Kidney (tissue), 14 donors: Measurements from ENCODE around the gene MAPKAP1. TPM values are rescaled to one million over a fixed set of nuclear protein-coding genes. Genes with fewer than 3 reads are reported as not detected.

Experiments used
- DNase-seq, 5 donors: peaks; one replicate each; pipeline ENCODE4 v3.0.0-alpha.2; 2013 to 2020
- FAIRE-seq: peaks from 2 replicates; lab custom pipeline; 2012; peaks lifted over from hg19 to GRCh38; lab: Jason Lieb, UNC
- H3K27ac ChIP-seq, 2 donors: one replicate each; pipeline ENCODE4 v1.7.0; 2013; ENCODE audit warnings: low read depth in 2 of 2, low read length in 2 of 2, inconsistent platforms in 1 of 2
- H3K27me3 ChIP-seq: one replicate; pipeline ENCODE4 v1.7.1; 2013; ENCODE audit warnings: low read length, inconsistent platforms; ENCODE audit not compliant: control insufficient read depth, insufficient read depth
- H3K36me3 ChIP-seq, 3 donors: one replicate each; pipeline versions ENCODE4 v1.7.0 to v1.7.1; 2013; ENCODE audit warnings: low read length in 3 of 3, control low read depth in 1 of 3, inconsistent platforms in 1 of 3; ENCODE audit not compliant: insufficient read depth in 3 of 3, control insufficient read depth in 2 of 3
- H3K4me1 ChIP-seq, 3 donors: one replicate each; pipeline versions ENCODE4 v1.7.0 to v1.7.1; 2013; ENCODE audit warnings: low read length in 3 of 3, inconsistent platforms in 1 of 3, low read depth in 1 of 3; ENCODE audit not compliant: control insufficient read depth in 2 of 3, insufficient read depth in 2 of 3
- H3K4me3 ChIP-seq, 3 donors: one replicate each; pipeline versions ENCODE4 v1.7.0 to v1.8.1; 2013; ENCODE audit warnings: low read length in 3 of 3, control low read depth in 1 of 3, inconsistent platforms in 1 of 3
- H3K9ac ChIP-seq, 3 donors: one replicate each; pipeline versions ENCODE4 v1.7.0 to v1.7.1; 2013; ENCODE audit warnings: low read length in 3 of 3, control low read depth in 1 of 3, inconsistent platforms in 1 of 3
- H3K9me3 ChIP-seq, 3 donors: one replicate each; pipeline versions ENCODE4 v1.7.0 to v1.7.1; 2013; ENCODE audit warnings: low read length in 3 of 3, control low read depth in 1 of 3, inconsistent platforms in 1 of 3; ENCODE audit not compliant: control insufficient read depth in 2 of 3, insufficient read depth in 1 of 3
- CTCF ChIP-seq: IDR thresholded peaks from 3 replicates; pipeline ENCODE4 v1.5.1; 2012; ENCODE audit warnings: mild to moderate bottlenecking, moderate library complexity, borderline replicate concordance; ENCODE audit not compliant: insufficient read depth; ENCODE audit errors: extremely low read depth
- intact Hi-C: fragments of 100-400 bp; cut with DNase I; formaldehyde crosslinking; loops from one replicate; pipeline ENCODE4 v1.11.1; 2022
- polyA plus RNA-seq: library from polyadenylated mRNA; stranded (reverse); fragments of 350-450 nt; fragmentation: Illumina TruSeq; extraction: RNeasy Lipid Tissue Mini Kit (QIAGEN cat#74804); gene quantifications from one replicate; pipeline ENCODE4 v1.2.3, GENCODE V29; 2014; ENCODE audit warnings: low read depth, low replicate concordance; ENCODE audit not compliant: insufficient read depth
- total RNA-seq: library from RNA; stranded (reverse); fragmentation: NEBNext Ultra II Directional; extraction: Animal tissue kit (Norgen Biotek cat#: 25700); gene quantifications from one replicate; pipeline ENCODE4 v1.2.1, GENCODE V29; 2021
- donor health status: control.
- donor health status: control.
- donor health status: control.
- donor health status: control.
- donor health status: control.
- donor health status: DM: yes; HTN: yes; CAD: no.
- donor health status: Normal renal cell carcinoma (clear cell type).

MAPKAP1 gene
- total and polyA plus RNA-seq, 2 donors from 2014 or later, result 70.5 to 99.4 TPM

GRCh38 chr9:125540497-125540896 lies 166.5 kb downstream of the MAPKAP1 start:
- DNase-seq, result no peak
- H3K36me3 ChIP-seq, result peaks cover 0 to 4% (median 2%) of the 10 kb centered on the region in 3 donors
- H3K4me3 ChIP-seq, result peak overlapping the region in 2 of 3 donors; percentile 7 to 11
- H3K9me3 ChIP-seq, result no peaks in the 10 kb centered on the region
- H3K9ac ChIP-seq, result no peak overlapping the region
- H3K27ac ChIP-seq, result no peak overlapping the region
- no peak for TF ChIP-seq CTCF
- H3K27me3 ChIP-seq, result no peaks in the 10 kb centered on the region
- peaks cover 0 to 6% (median 3%) of the 10 kb centered on the region in 3 donors for H3K4me1 ChIP-seq
- intact Hi-C loops, result no loop called here
- no peak for FAIRE-seq

- DNase-seq, result no peak
- H3K9me3 ChIP-seq, result no peaks in the 10 kb centered on the region
- peak overlapping the region; percentile 38 to 52 for H3K27ac ChIP-seq
- no peak for TF ChIP-seq CTCF
- peaks cover 0 to 4% (median 0%) of the 10 kb centered on the region in 3 donors for H3K36me3 ChIP-seq
- FAIRE-seq, result no peak
- H3K4me3 ChIP-seq, result no peak overlapping the region
- intact Hi-C loops, result no loop called here
- H3K4me1 ChIP-seq, result peaks cover 0 to 18% (median 11%) of the 10 kb centered on the region in 3 donors
- H3K27me3 ChIP-seq, result no peaks in the 10 kb centered on the region
- no peak overlapping the region for H3K9ac ChIP-seq
Observed at GRCh38 chr9:125538092-125538473, 168.9 kb downstream of the MAPKAP1 start.

- Histone ChIP-seq H3K9ac (no peak overlapping the region), H3K36me3 (no peaks in the 10 kb centered on the region), H3K4me1 (peaks cover 0 to 21% (median 11%) of the 10 kb centered on the region in 3 donors), H3K9me3 (no peaks in the 10 kb centered on the region), H3K27ac (peak overlapping the region; percentile 42 to 52), H3K27me3 (no peaks in the 10 kb centered on the region), H3K4me3 (no peak overlapping the region)
- FAIRE-seq (no peak), DNase-seq (no peak)
- no peak for TF ChIP-seq CTCF
- intact Hi-C loops, result no loop called here
Observed at GRCh38 chr9:125537442-125538091, 169.4 kb downstream of the MAPKAP1 start.

- FAIRE-seq, result no peak
- DNase-seq, result no peak
- Histone ChIP-seq H3K27ac (peak overlapping the region in 1 of 2 donors; percentile 42), H3K4me1 (peaks cover 0 to 21% (median 11%) of the 10 kb centered on the region in 3 donors), H3K27me3 (no peaks in the 10 kb centered on the region), H3K4me3 (no peak overlapping the region), H3K9me3 (no peaks in the 10 kb centered on the region), H3K9ac (no peak overlapping the region), H3K36me3 (no peaks in the 10 kb centered on the region)
- intact Hi-C loops, result no loop called here
- no peak for TF ChIP-seq CTCF
Observed at GRCh38 chr9:125536776-125537175, 170.2 kb downstream of the MAPKAP1 start.
